H9 (cell line): ENCODE measurements around the gene C9orf72. TPM values are rescaled to one million over a fixed set of nuclear protein-coding genes. Genes with fewer than 3 reads are reported as not detected.

Experiments
- DNase-seq: peaks from one replicate; pipeline ENCODE4 v3.0.0-alpha.2; 2017
- H2AFZ ChIP-seq: one replicate; pipeline ENCODE4 v1.6.1; 2013; ENCODE audit warnings: mild to moderate bottlenecking, low read length, control low read depth, moderate library complexity
- H2AK5ac ChIP-seq: 2 replicates; pipeline ENCODE4 v1.6.1; 2013; ENCODE audit warnings: low read length, control low read depth, mixed read lengths; ENCODE audit not compliant: insufficient read length
- H2BK120ac ChIP-seq: one replicate; pipeline ENCODE4 v1.6.1; 2013; ENCODE audit warnings: low read depth, mild to moderate bottlenecking, low read length, control low read depth, inconsistent platforms; ENCODE audit not compliant: poor library complexity, severe bottlenecking
- H2BK12ac ChIP-seq: 2 replicates; pipeline ENCODE4 v1.6.1; 2013; ENCODE audit warnings: low read length, control low read depth, mixed read lengths, low read depth; ENCODE audit not compliant: insufficient read length
- H2BK15ac ChIP-seq: 2 replicates; pipeline ENCODE4 v1.6.1; 2013; ENCODE audit warnings: low read depth, low read length, control low read depth
- H2BK20ac ChIP-seq: one replicate; pipeline ENCODE4 v1.6.1; 2013; ENCODE audit warnings: low read depth, mild to moderate bottlenecking, low read length, control low read depth, inconsistent platforms; ENCODE audit not compliant: poor library complexity, severe bottlenecking
- H2BK5ac ChIP-seq: 2 replicates; pipeline ENCODE4 v1.6.1; 2013; ENCODE audit warnings: low read length, control low read depth, mixed read lengths; ENCODE audit not compliant: insufficient read length
- H3K14ac ChIP-seq: 2 replicates; pipeline ENCODE4 v1.6.1; 2013; ENCODE audit warnings: low read length, control low read depth; ENCODE audit not compliant: insufficient read depth
- H3K18ac ChIP-seq: 2 replicates; pipeline ENCODE4 v1.6.1; 2013; ENCODE audit warnings: low read depth, mild to moderate bottlenecking, mixed read lengths, low read length, control low read depth; ENCODE audit not compliant: insufficient read length
- H3K23ac ChIP-seq: 2 replicates; pipeline ENCODE4 v1.6.1; 2013; ENCODE audit warnings: low read length, control low read depth, mixed read lengths, low read depth; ENCODE audit not compliant: insufficient read length
- H3K23me2 ChIP-seq: 2 replicates; pipeline ENCODE4 v1.6.1; 2013; ENCODE audit warnings: low read depth, mild to moderate bottlenecking, mixed read lengths, low read length, control low read depth; ENCODE audit not compliant: insufficient read length, poor library complexity, severe bottlenecking
- H3K27ac ChIP-seq: 2 replicates; pipeline ENCODE4 v1.5.1; 2013; ENCODE audit warnings: low read length, control low read depth, mixed read lengths, low read depth; ENCODE audit not compliant: insufficient read length
- H3K27me3 ChIP-seq: 2 replicates; pipeline ENCODE4 v1.6.1; 2013; ENCODE audit warnings: low read length, control low read depth, inconsistent platforms; ENCODE audit not compliant: insufficient read depth
- H3K4ac ChIP-seq: 2 replicates; pipeline ENCODE4 v1.6.1; 2013; ENCODE audit warnings: low read depth, mild to moderate bottlenecking, control low read depth, inconsistent platforms, low read length, moderate library complexity
- H3K4me1 ChIP-seq: 2 replicates; pipeline ENCODE4 v1.6.1; 2013; ENCODE audit warnings: low read length, control low read depth, inconsistent platforms; ENCODE audit not compliant: insufficient read depth
- H3K4me2 ChIP-seq: 2 replicates; pipeline ENCODE4 v1.6.1; 2013; ENCODE audit warnings: low read length, control low read depth, mixed read lengths; ENCODE audit not compliant: insufficient read length, insufficient read depth
- H3K56ac ChIP-seq: 2 replicates; pipeline ENCODE4 v1.6.1; 2013; ENCODE audit warnings: low read depth, mild to moderate bottlenecking, mixed read lengths, low read length, control low read depth; ENCODE audit not compliant: insufficient read length
- H3K79me1 ChIP-seq: 2 replicates; pipeline ENCODE4 v1.6.1; 2013; ENCODE audit warnings: low read depth, mild to moderate bottlenecking, moderate library complexity, low read length, control low read depth, inconsistent platforms; ENCODE audit not compliant: insufficient read depth, poor library complexity, severe bottlenecking
- H3K79me2 ChIP-seq: 2 replicates; pipeline ENCODE4 v1.6.1; 2013; ENCODE audit warnings: low read length, control low read depth, inconsistent platforms; ENCODE audit not compliant: insufficient read depth
- H3K9ac ChIP-seq: 2 replicates; pipeline ENCODE4 v1.6.1; 2013; ENCODE audit warnings: low read length, control low read depth, mixed read lengths; ENCODE audit not compliant: insufficient read length; ENCODE audit errors: extremely low read depth
- H3K9me3 ChIP-seq: one replicate; pipeline ENCODE4 v1.6.1; 2013; ENCODE audit warnings: low read depth, low read length, inconsistent platforms; ENCODE audit not compliant: control insufficient read depth
- H3T11ph ChIP-seq: one replicate; pipeline ENCODE4 v1.6.1; 2013; ENCODE audit warnings: mild to moderate bottlenecking, low read length, control low read depth, inconsistent platforms
- H4K20me1 ChIP-seq: one replicate; pipeline ENCODE4 v1.6.1; 2013; ENCODE audit not compliant: control insufficient read depth, insufficient read length, insufficient read depth
- H4K5ac ChIP-seq: 2 replicates; pipeline ENCODE4 v1.6.1; 2013; ENCODE audit warnings: low read depth, mild to moderate bottlenecking, mixed read lengths, low read length, control low read depth; ENCODE audit not compliant: insufficient read length
- H4K8ac ChIP-seq: replicated peaks from 2 replicates; pipeline ENCODE4 v1.6.1; 2013; ENCODE audit warnings: low read length, control low read depth, mixed read lengths, low read depth; ENCODE audit not compliant: insufficient read length
- H4K91ac ChIP-seq: 2 replicates; pipeline ENCODE4 v1.6.1; 2013; ENCODE audit warnings: low read depth, mild to moderate bottlenecking, moderate library complexity, mixed read lengths, low read length, control low read depth; ENCODE audit not compliant: insufficient read length
- H3K27ac Mint-ChIP-seq, 3 experiments: 2 replicates in 2 of 3; 3 replicates in 1 of 3; pipeline ENCODE4 v1.8.0; 2020 to 2021; ENCODE audit warnings: mixed read lengths in 3 of 3, mild to moderate bottlenecking in 1 of 3, moderate library complexity in 1 of 3
- H3K27me3 Mint-ChIP-seq: 2 replicates; pipeline ENCODE4 v1.8.0; 2021; ENCODE audit warnings: low read depth, mild to moderate bottlenecking, moderate library complexity, mixed read lengths
- H3K36me3 Mint-ChIP-seq, 3 experiments: 2 replicates in 2 of 3; 3 replicates in 1 of 3; pipeline ENCODE4 v1.8.0; 2020 to 2021; ENCODE audit warnings: low read depth in 3 of 3, mixed read lengths in 3 of 3; ENCODE audit not compliant: insufficient read depth in 1 of 3
- H3K4me1 Mint-ChIP-seq, 2 experiments: 2 replicates each; pipeline ENCODE4 v1.8.0; 2020; ENCODE audit warnings: mixed read lengths in 2 of 2
- H3K4me3 Mint-ChIP-seq, 2 experiments: 2 replicates in 1 of 2; 3 replicates in 1 of 2; pipeline ENCODE4 v1.8.0; 2020 to 2021; ENCODE audit warnings: mild to moderate bottlenecking in 2 of 2, mixed read lengths in 2 of 2, moderate library complexity in 1 of 2
- H3K9me3 Mint-ChIP-seq, 2 experiments: 2 replicates in 1 of 2; 3 replicates in 1 of 2; pipeline ENCODE4 v1.8.0; 2020; ENCODE audit warnings: mild to moderate bottlenecking in 2 of 2, mixed read lengths in 2 of 2, moderate library complexity in 1 of 2
- CTCF ChIP-seq: fragments of 200-600 bp; sonication (generic); conservative IDR thresholded peaks from 3 replicates; pipeline ENCODE4 v1.8.0; 2021; ENCODE audit warnings: antibody characterized with exemption, mild to moderate bottlenecking
- WGBS: extraction: QIAGEN DNeasy Blood & Tissue Kit; methylation state at CpG from one replicate; pipeline ENCODE4 v1.1.7; 2013; ENCODE audit warnings: missing lambda C conversion rate, low lambda C conversion rate, mixed read lengths; ENCODE audit not compliant: insufficient read length; ENCODE audit errors: extremely low coverage; 5-methylcytosine and 5-hydroxymethylcytosine counted together
- total RNA-seq: library from RNA; stranded (reverse); gene quantifications from 2 replicates; pipeline ENCODE4 v1.2.1, GENCODE V29; 2021

C9orf72 gene
- total RNA-seq, 1 experiment from 2014 or later: 17.0 TPM

- Mint-ChIP-seq H3K27ac (no peak overlapping the region), H3K9me3 (no peaks in the 10 kb centered on the region), H3K27me3 (no peaks in the 10 kb centered on the region), H3K36me3 (no peaks in the 10 kb centered on the region), H3K4me1 (peaks cover 8% of the 10 kb centered on the region in 2 experiments), H3K4me3 (no peak overlapping the region)
- H2AFZ ChIP-seq: no peak overlapping the region
- H3K14ac ChIP-seq: no peak overlapping the region
- no peak overlapping the region for H3K9ac ChIP-seq
- H2BK5ac ChIP-seq: no peak overlapping the region
- no peak overlapping the region for H2AK5ac ChIP-seq
- H4K20me1 ChIP-seq: no peaks in the 10 kb centered on the region
- no peak overlapping the region for H2BK15ac ChIP-seq
- DNase-seq: no peak
- H4K5ac ChIP-seq: no peak overlapping the region
- no peak overlapping the region for H3K23ac ChIP-seq
- H2BK12ac ChIP-seq: no peak overlapping the region
- WGBS: no CpG with 5 or more reads among the region's 13 CpGs
- H3K4ac ChIP-seq: no peak overlapping the region
- H3T11ph ChIP-seq: no peak overlapping the region
- H4K8ac ChIP-seq: no peak overlapping the region
- peaks cover 3% of the 10 kb centered on the region; the same call in 1 of the 2 replicates for H3K4me1 ChIP-seq
- no peaks in the 10 kb centered on the region for H3K23me2 ChIP-seq
- no peak for TF ChIP-seq CTCF
- H3K56ac ChIP-seq: no peak overlapping the region
- H2BK120ac ChIP-seq: no peak overlapping the region
- no peak overlapping the region for H3K27ac ChIP-seq
- H3K79me2 ChIP-seq: no peaks in the 10 kb centered on the region
- no peak overlapping the region for H2BK20ac ChIP-seq
- H3K4me2 ChIP-seq: no peak overlapping the region
- H3K27me3 ChIP-seq: no peaks in the 10 kb centered on the region
- no peaks in the 10 kb centered on the region for H3K79me1 ChIP-seq
- H3K18ac ChIP-seq: no peak overlapping the region
- no peak overlapping the region for H4K91ac ChIP-seq
- no peaks in the 10 kb centered on the region for H3K9me3 ChIP-seq
Measured at GRCh38 chr9:27595733-27596132, 22.5 kb upstream of the C9orf72 start.
